SH-SY5Y (cell line): ENCODE data around the gene SEPSECS.
A peak's percentile ranks its signal among the peaks of the same experiment; 100 is the strongest.

Source experiments
- GATA2 ChIP-seq: IDR thresholded peaks from 2 replicates; pipeline ENCODE4 v1.6.1; 2011; ENCODE audit warnings: mild to moderate bottlenecking, low read depth, low read length
- GATA3 ChIP-seq: IDR thresholded peaks from 2 replicates; pipeline ENCODE4 v1.6.1; 2011; ENCODE audit warnings: low read depth, mild to moderate bottlenecking, low read length, moderate library complexity

SEPSECS gene

DNA sequence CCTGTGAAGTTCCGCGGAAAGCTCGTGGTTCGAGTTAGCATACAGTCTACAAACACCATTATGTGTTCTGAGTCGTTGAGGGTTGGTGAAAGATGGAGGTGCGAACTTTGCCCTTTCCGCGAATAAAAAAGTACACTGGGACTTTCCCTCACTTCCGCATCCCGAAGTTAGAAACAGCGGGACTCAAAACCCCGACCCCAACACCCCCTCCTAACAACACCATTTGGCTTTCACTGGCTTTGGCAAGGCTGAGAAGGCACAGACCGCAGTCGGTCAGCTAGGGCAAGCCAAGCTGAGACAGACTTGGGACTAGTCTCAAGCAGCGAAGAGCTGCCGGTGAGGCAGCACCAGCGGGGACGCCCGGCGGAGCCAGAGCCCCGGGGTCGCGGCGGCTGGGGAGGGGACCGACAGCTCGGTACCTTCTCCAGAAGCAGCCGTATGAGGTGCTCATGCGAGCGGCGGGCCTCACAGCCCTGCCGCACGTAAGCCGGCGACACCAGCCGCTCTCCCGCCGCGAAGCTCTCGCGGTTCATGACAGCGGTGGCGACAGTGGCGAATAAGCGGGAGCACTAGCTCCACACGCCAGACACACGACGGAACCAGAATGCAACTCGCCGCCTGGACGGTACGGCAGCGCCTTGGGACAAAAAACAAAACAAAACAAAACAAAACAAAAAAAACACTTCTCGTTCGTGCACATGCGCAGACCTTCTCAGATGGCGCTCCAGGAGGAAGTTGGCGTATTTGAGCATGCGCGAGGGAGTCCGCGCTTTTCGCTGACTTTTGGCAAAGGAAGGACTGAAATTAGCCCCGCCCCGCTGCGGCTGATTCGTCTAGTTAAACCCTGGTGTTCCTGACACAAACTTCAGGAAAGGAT, at the start of gene SEPSECS:
Gene SEPSECS (minus strand): TSS at position 613 of the 877 bp plus-strand sequence. CDS start 80 bp downstream, at position 533.
- TF ChIP-seq GATA3 (no peak), GATA2 (peak; percentile 15; the same call in 1 of the 2 replicates)

GRCh38 chr4:25209702-25210101, 49.5 kb upstream of the SEPSECS start:
- TF ChIP-seq GATA2 (no peak), GATA3 (no peak)

- TF ChIP-seq GATA3 (no peak), GATA2 (no peak)
Measured at GRCh38 chr4:25207997-25208396, 47.7 kb upstream of the SEPSECS start.

- TF ChIP-seq GATA2: no peak
- TF ChIP-seq GATA3: no peak
Measured at GRCh38 chr4:25198713-25199112, 38.5 kb upstream of the SEPSECS start.

DNA sequence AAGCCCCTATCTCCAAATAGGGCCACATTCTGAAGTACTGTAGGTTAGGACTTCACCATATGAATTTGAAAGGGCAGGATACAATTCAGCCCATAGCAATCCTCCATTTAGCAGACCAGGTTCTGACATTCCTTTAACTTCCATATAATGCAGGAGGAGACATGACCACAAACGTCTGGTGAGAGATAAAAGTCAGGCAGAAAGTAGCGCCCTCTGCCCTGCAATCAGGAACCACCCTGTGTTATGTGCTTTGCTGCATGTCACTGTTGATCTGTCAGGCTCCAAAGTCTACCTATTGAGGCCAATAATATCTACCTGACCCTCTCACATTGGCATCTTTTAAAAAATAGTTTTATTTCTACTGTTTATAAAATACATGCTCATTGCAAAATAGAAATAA, 30.2 kb upstream of the SEPSECS start:
- TF ChIP-seq GATA3: no peak
- TF ChIP-seq GATA2: no peak

- TF ChIP-seq GATA3: no peak
- TF ChIP-seq GATA2: no peak
Measured at GRCh38 chr4:25184056-25184455, 23.8 kb upstream of the SEPSECS start.

GRCh38 chr4:25182937-25183336, 22.7 kb upstream of the SEPSECS start:
- no peak for TF ChIP-seq GATA2
- TF ChIP-seq GATA3: no peak

DNA sequence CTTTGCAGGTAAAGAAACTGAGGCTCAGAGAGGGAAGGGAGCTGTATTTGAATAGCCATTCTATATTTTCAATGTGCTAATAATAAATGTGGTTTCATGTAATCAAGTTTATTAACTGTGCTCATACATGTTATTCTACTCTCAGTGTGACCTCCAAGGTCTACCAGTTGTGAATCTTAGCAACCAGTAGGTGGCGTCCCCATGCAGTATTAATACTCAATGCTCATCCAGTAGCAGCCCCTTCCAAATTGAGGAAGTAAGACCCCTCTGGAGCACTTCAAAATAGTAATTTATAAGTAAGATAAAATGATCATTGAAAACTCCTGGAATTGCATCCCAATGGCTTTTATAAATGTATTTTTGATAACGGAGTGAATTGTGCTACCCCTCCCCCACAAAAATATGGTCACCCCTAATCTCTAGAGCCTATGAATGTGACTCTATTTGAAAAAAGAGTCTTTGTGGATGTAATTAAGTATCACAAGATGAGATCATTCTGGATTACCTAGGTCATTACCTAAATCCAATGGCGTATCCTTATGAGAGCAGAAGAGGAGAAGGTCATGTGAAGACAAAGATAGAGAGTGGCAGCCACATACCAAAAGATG, 20.4 kb upstream of the SEPSECS start:
- TF ChIP-seq GATA3 (no peak), GATA2 (no peak)

- TF ChIP-seq GATA3 (no peak), GATA2 (no peak)
Measured at GRCh38 chr4:25178838-25179261, 18.6 kb upstream of the SEPSECS start.

- TF ChIP-seq GATA2 (no peak), GATA3 (no peak)
Measured at GRCh38 chr4:25177147-25177546, 16.9 kb upstream of the SEPSECS start.

DNA sequence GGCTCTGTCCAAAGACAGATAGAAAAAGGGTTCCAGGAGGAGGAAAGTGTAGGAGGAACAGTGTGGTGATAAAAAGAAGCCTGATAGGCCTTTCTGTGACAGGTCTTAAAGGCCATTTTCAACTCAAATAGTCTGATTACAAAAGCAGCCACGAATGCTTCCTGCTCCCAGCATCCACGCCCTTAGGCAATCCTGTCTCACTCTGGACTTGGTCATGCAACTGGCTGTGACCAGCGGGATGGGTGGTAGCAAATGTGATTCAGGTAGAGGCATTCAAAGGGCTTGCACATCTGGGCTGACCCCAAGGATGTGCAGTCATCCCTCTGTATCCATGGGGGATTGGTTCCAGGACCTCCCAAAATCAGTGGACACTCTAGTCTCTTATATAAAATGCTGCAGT, 14.4 kb upstream of the SEPSECS start:
- TF ChIP-seq GATA3: no peak
- no peak for TF ChIP-seq GATA2

GRCh38 chr4:25172961-25173915, 13.0 kb upstream of the SEPSECS start:
- no peak for TF ChIP-seq GATA3
- no peak for TF ChIP-seq GATA2

GRCh38 chr4:25171201-25171865, 11.1 kb upstream of the SEPSECS start:
- no peak for TF ChIP-seq GATA3
- no peak for TF ChIP-seq GATA2
